ENCODE data around the gene HEBP2. TPM values are rescaled to one million over a fixed set of nuclear protein-coding genes. Genes with fewer than 3 reads are reported as not detected.

HEBP2 gene
- total RNA-seq, 2 experiments from 2014 or later = 4.0 to 4.7 TPM

- Mint-ChIP-seq H3K4me3 (no peak overlapping the region), H3K4me1 (peaks cover 7% of the 10 kb centered on the region), H3K27me3 (no peaks in the 10 kb centered on the region), H3K36me3 (ENCODE audit: low read depth) (no peaks in the 10 kb centered on the region), H3K9me3 (ENCODE audit: low read depth) (no peaks in the 10 kb centered on the region), H3K27ac (no peak overlapping the region)
- DNase-seq (no peak), ATAC-seq (no peak)
- POLR2A ChIA-PET = no interaction called here
- CTCF ChIA-PET = no interaction called here
- intact Hi-C loops (cut with DNase I, micrococcal nuclease) = no loop called here
Observed at GRCh38 chr6:138461647-138462046, 57.6 kb downstream of the HEBP2 start.

GRCh38 chr6:138464085-138464484 is 60.1 kb downstream of the HEBP2 start:
- H3K27ac Mint-ChIP-seq = no peak overlapping the region
- POLR2A ChIA-PET = interaction anchor here (0.7 kb wide), 1 partner anchor 80 kb away, joined by 6 read pairs; no protein-coding TSS in a partner anchor

GRCh38 chr6:138465007-138465645 is 61.1 kb downstream of the HEBP2 start:
- intact Hi-C loops (cut with DNase I, micrococcal nuclease) = no loop called here
- Mint-ChIP-seq H3K36me3 (ENCODE audit: low read depth) (no peaks in the 10 kb centered on the region), H3K27me3 (peaks cover 2% of the 10 kb centered on the region), H3K9me3 (ENCODE audit: low read depth) (no peaks in the 10 kb centered on the region), H3K27ac (peak overlapping the region; percentile 3), H3K4me1 (peaks cover 5% of the 10 kb centered on the region), H3K4me3 (no peak overlapping the region)
- ChIA-PET CTCF (interaction anchor here (0.6 to 1.6 kb wide), 3 partner anchors 23 to 583 kb away, joined by 3 to 5 read pairs (median 4); no protein-coding TSS in a partner anchor), POLR2A (interaction anchor here (0.7 to 1.1 kb wide), 2 partner anchors 9 to 81 kb away, joined by 5 to 6 read pairs; no protein-coding TSS in a partner anchor)
- DNase-seq (peak; percentile 19), ATAC-seq (peak; percentile 99)

More at GRCh38 chr6:138464085-138464484, 60.1 kb downstream of the HEBP2 start:
- Mint-ChIP-seq H3K36me3 (ENCODE audit: low read depth) (no peaks in the 10 kb centered on the region), H3K4me3 (no peak overlapping the region), H3K4me1 (peaks cover 5% of the 10 kb centered on the region), H3K9me3 (ENCODE audit: low read depth) (no peaks in the 10 kb centered on the region), H3K27me3 (no peaks in the 10 kb centered on the region)
- ATAC-seq = no peak
- no peak for DNase-seq
- intact Hi-C loops (cut with DNase I, micrococcal nuclease) = no loop called here
- CTCF ChIA-PET = interaction anchor here (0.5 to 1.2 kb wide), 2 partner anchors 11 to 13 kb away, joined by 3 to 4 read pairs; no protein-coding TSS in a partner anchor

- ATAC-seq = no peak
- no peak overlapping the region for H3K27ac Mint-ChIP-seq
- no peak for DNase-seq
- H3K36me3 Mint-ChIP-seq (ENCODE audit: low read depth) = no peaks in the 10 kb centered on the region
- H3K4me1 Mint-ChIP-seq = peaks cover 5% of the 10 kb centered on the region
- intact Hi-C loops (cut with DNase I, micrococcal nuclease) = no loop called here
- no peak overlapping the region for H3K4me3 Mint-ChIP-seq
- POLR2A ChIA-PET = no interaction called here
- CTCF ChIA-PET = interaction anchor here (1.0 kb wide), 1 partner anchor 20 kb away, joined by 3 read pairs; no protein-coding TSS in a partner anchor
- peaks cover 2% of the 10 kb centered on the region for H3K27me3 Mint-ChIP-seq
- no peaks in the 10 kb centered on the region for H3K9me3 Mint-ChIP-seq (ENCODE audit: low read depth)
Observed at GRCh38 chr6:138467901-138468300, 63.9 kb downstream of the HEBP2 start.

- Mint-ChIP-seq H3K4me1 (peaks cover 5% of the 10 kb centered on the region), H3K36me3 (ENCODE audit: low read depth) (no peaks in the 10 kb centered on the region), H3K4me3 (no peak overlapping the region), H3K9me3 (ENCODE audit: low read depth) (no peaks in the 10 kb centered on the region), H3K27ac (no peak overlapping the region), H3K27me3 (peaks cover 2% of the 10 kb centered on the region)
- DNase-seq (no peak), ATAC-seq (no peak)
- POLR2A ChIA-PET = no interaction called here
- CTCF ChIA-PET = interaction anchor here (1.0 kb wide), 1 partner anchor 21 kb away, joined by 3 read pairs; no protein-coding TSS in a partner anchor
- intact Hi-C loops (cut with DNase I, micrococcal nuclease) = no loop called here
Observed at GRCh38 chr6:138468320-138469015, 64.4 kb downstream of the HEBP2 start.

Small RNAs within 50 kb of the gene (microRNA-seq; reads per million reads assigned to microRNA genes)
- not detected for gene MIR3145 (ENCODE audit: borderline replicate concordance)

Other genes with a start within 250 kb of the HEBP2 start
- gene ARFGEF3, start 242.3 kb upstream of the HEBP2 start, total RNA-seq = 1 to 10 TPM; 1.6 to 1.7 TPM
- gene PBOV1, start 185.7 kb upstream of the HEBP2 start, total RNA-seq = not detected
- not detected for gene SMIM28, start 26.3 kb upstream of the HEBP2 start, total RNA-seq
- gene NHSL1, start 95.3 kb downstream of the HEBP2 start, total RNA-seq = under 1 TPM; 0.53 to 0.70 TPM